ENCODE data around the gene CWF19L1.

The CWF19L1 gene

DNA sequence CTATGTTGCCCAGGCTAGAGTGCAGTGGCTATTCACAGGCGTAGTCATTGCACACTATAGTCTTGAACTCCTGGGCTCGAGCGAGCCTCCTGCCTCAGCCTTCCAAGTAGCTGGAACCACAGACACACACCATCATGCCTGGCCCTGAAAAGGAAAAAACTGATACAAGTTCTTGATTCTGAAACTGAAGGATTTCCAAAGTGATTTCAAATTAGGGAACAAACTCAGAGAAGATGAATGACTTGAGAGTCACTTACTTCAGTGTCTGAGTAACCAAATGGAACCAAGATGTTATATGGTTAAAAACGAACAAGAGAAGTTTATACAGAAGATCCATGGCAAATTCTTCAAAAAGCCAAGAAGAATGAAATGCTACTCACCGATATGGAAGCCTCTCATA lies 14.4 kb downstream of the CWF19L1 start:
- H3K4me3 ChIP-seq (replicated peaks; ENCODE audit: low read depth, low read length), result no peak overlapping the region
- DNase-seq (ENCODE audit: low read depth), result no peak
- TF ChIP-seq, protein P1, sequence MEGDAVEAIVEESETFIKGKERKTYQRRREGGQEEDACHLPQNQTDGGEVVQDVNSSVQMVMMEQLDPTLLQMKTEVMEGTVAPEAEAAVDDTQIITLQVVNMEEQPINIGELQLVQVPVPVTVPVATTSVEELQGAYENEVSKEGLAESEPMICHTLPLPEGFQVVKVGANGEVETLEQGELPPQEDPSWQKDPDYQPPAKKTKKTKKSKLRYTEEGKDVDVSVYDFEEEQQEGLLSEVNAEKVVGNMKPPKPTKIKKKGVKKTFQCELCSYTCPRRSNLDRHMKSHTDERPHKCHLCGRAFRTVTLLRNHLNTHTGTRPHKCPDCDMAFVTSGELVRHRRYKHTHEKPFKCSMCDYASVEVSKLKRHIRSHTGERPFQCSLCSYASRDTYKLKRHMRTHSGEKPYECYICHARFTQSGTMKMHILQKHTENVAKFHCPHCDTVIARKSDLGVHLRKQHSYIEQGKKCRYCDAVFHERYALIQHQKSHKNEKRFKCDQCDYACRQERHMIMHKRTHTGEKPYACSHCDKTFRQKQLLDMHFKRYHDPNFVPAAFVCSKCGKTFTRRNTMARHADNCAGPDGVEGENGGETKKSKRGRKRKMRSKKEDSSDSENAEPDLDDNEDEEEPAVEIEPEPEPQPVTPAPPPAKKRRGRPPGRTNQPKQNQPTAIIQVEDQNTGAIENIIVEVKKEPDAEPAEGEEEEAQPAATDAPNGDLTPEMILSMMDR (IDR thresholded peaks at IDR 0.05; ENCODE audit: low read length, missing control alignments), result no peak

DNA sequence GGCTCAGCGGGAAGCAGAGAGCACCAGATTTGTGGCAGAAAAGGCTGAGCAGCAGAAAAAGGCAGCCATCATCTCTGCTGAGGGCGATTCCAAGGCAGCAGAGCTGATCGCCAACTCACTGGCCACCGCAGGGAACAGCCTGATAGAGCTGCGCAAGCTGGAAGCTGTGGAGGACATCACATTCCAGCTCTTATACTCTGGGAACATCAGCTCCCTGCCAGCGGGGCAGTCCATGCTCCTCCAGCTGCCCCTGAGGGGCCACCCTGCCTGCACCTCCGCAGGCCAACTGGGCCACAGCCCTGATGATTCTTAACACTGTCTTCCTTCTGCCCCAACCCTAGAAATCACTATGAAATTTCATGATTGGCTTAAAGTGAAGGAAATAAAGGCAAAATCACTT lies 18.6 kb downstream of the CWF19L1 start:
- no peak overlapping the region for H3K4me3 ChIP-seq (replicated peaks; ENCODE audit: low read depth, low read length)
- TF ChIP-seq, protein P1 (IDR thresholded peaks at IDR 0.05; ENCODE audit: low read length, missing control alignments), result no peak
- no peak for DNase-seq (ENCODE audit: low read depth)

DNA sequence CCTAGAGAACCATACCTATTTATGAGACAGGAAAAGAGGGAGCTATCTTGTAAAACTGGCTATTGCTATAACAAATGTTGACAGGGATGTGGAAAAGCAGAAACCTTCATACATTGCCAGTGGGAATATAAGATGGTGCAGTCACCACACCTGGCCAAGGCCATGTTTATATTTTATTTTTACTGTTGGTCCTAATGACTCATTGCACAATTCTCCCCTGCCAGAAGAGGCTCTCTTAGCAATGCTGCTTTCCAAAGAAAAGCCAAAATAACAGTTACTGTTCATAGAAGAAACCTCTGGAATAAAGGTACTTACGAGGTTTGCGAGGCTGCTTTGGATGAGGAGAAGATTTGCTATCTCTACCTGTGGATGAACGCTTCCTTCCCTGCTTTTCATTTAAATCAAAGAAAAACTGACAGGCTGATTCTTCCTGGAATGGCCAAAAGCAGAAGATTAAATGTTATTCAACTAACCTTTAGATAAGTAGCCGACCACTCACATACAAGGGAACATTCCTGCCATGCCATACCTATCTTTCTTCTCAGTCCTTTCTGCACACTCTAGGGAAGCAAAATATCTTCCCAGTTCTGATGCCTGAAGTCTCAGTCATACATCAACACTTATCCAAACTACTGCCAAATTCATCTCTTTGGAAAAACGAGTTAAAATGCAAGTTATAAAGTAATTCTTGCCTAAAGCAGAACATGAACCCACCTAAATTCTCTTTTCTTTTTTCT lies 21.8 kb downstream of the CWF19L1 start:
- no peak overlapping the region for H3K4me3 ChIP-seq (replicated peaks; ENCODE audit: low read depth, low read length)
- TF ChIP-seq, protein P1 (IDR thresholded peaks at IDR 0.05; ENCODE audit: low read length, missing control alignments), result no peak
- DNase-seq (ENCODE audit: low read depth), result peak; percentile 43

DNA sequence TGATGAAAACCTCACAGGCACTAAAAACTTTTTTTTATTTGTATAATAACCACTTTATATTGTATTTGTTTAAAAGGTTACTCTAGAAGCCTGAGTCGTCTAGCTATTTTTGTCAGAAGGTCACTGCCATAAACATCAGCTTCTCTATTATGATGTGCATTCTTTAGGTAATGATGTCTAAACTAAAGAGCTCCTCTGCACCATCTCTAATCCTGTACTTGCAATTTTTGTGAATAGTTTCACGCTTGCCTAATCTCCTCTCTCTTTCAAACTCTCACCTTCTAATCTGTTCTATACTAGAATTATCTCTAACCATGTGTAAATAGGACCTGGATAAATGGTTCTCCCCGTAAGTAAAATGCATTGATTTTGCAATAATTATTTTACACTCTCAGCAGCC lies 27.6 kb downstream of the CWF19L1 start:
- no peak for DNase-seq (ENCODE audit: low read depth)
- TF ChIP-seq, protein P1 (IDR thresholded peaks at IDR 0.05; ENCODE audit: low read length, missing control alignments), result no peak
- H3K4me3 ChIP-seq (replicated peaks; ENCODE audit: low read depth, low read length), result no peak overlapping the region

DNA sequence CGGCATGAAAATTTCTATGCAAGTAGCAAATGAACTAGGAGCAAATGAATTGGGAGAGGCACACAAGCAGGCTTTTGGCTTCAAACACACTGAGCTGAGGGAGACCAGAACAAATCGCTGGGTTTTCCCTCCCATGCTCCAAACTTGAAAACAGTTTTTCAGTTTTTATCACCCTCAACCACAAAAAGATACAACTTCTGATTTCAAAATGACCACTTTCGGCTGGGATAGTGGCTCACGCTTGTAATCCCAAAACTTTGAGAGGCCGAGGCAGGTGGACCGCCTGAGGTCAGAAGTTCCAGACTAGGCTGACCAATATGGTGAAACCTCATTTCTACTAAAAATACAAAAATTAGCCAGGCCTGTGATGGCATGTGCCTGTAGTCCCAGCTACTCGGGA lies 29.0 kb downstream of the CWF19L1 start:
- no peak for DNase-seq (ENCODE audit: low read depth)
- TF ChIP-seq, protein P1 (IDR thresholded peaks at IDR 0.05; ENCODE audit: low read length, missing control alignments), result no peak
- H3K4me3 ChIP-seq (replicated peaks; ENCODE audit: low read depth, low read length), result no peak overlapping the region

DNA sequence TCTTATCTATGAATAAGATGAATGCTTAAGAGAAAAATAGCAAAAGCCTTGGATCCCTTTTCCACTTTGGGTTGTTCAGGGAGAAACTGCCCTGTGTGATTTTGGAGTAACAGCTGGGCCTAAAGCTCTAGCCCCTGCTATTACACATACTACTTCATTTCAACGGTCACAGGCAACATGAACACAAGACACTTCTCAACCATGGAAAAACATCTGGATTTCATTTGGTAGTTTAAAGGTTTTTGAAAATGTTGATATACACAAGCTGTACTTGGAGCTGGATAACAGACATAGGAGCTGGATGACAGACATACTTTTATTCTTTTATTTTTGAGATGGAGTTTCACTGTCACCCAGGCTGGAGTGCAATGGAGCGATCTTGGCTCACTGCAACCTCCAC lies 35.3 kb downstream of the CWF19L1 start:
- TF ChIP-seq, protein P1 (IDR thresholded peaks at IDR 0.05; ENCODE audit: low read length, missing control alignments), result no peak
- H3K4me3 ChIP-seq (replicated peaks; ENCODE audit: low read depth, low read length), result no peak overlapping the region
- no peak for DNase-seq (ENCODE audit: low read depth)

DNA sequence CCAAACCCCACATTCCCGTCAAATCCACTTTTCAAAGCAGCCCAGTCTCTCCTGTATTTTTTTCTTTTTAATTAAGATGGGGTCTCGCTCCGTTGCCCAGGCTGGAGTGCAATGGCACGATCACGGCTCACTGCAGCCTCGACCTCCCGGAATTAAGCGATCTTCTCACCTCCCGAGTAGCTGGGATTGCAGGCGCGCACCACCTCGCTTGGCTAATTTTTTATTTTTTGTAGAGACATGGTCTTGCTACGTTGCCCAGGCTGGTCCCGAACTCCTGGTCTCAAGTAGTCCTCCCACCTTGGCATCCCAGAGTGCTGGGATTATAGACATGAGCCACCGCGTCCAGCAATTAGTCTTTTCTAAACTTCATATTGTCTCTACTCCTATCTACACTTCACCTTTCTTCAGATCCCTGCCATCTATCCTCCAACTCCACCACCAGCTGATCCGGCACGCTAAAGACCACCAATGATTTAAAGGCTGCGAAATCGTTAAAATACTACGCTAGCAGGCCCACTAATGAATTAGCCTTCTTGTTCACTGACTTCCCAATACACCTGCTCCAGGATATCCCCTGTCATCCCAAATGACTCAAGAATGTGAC lies 37.5 kb downstream of the CWF19L1 start:
- H3K4me3 ChIP-seq (replicated peaks; ENCODE audit: low read depth, low read length), result peak overlapping the region; percentile 100
- DNase-seq (ENCODE audit: low read depth), result no peak
- TF ChIP-seq, protein P1 (IDR thresholded peaks at IDR 0.05; ENCODE audit: low read length, missing control alignments), result no peak
